Measurements from ENCODE around the gene FAM170B.

The FAM170B gene

DNA sequence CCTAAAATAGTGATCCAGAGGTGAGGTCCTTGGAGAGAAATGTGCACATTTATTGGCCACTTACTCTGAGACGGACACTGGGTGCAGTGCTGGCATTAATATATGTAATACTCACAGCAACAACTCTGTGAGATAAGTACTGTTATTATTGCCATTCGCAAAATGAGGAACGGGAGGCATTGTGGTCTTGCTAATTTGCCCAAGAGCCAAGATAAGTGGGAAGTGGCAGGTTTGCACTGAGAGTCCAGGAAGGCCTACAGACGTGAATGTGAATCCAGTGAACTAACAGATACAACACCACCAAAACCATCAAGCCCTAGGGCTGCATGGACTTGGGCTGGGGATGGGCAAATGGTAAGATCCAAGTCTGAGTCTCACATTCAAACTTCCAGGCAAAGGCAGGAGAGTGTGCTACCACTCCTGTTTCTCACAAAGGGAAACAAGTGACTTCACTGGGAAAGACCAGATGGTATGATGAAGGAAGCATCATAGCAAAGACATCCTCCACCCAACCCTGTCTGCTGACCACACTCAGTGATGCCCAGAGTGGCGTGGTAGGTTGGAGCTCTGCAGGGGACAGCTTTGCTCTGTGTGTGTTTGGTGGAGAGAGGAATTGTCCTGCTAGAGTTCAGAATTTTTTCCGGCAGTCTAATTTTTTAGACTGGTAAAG lies 35.1 kb upstream of the FAM170B start:
- no peak for DNase-seq

DNA sequence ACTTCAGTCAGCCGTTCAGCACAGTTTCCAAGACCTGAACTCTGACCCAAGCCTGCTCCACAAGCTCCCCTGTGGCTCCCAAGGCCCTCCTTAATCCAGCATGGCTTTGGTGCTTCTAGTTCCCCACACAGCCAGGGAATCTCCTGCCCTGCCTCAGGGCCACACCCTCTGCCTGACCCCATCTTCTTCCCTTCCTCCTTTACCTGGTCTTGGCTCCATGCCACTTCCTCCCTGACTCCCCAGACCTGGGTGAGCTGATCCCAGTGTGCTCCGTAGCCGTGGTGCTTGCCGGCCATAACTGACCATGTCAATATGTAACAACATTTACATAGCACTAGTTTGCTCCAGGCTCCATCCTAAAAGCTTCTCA lies 34.3 kb upstream of the FAM170B start:
- DNase-seq = no peak

DNA sequence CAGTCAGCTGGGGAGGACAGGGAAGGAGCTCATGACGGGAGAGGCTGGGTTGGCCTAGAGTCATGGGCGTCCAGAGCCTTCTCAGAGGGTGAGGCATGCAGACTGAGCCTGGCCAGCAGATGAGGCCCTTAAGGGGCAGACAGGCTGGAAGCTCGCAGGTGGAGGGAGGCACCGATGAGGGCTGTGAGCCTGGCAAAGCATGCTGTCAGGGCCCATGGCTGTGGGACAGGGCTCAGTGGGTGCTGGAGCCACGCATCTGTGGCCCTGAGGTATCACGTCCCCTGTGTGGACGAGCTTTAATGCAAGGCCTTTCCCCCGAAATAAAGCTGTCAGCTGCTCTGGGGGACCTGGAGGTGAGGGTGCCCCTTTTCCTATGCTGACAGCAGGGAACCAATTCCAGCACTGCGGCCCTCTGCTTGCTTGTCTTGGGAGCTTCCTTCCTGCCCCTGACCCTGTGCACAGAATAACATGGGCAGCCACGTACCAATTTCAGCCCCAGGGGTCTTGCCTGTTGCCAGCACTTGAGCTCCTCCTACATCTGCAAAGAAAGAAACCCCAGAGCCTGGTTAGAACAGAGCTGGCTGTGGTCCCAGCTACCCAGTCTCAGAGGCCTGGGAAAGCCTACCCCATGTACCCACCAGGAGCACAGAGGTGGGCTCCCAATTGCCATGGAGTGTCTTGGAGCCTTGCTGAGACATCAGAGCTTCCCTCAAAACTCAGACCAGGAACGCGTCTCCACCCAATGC lies 33.8 kb upstream of the FAM170B start:
- no peak for DNase-seq

DNA sequence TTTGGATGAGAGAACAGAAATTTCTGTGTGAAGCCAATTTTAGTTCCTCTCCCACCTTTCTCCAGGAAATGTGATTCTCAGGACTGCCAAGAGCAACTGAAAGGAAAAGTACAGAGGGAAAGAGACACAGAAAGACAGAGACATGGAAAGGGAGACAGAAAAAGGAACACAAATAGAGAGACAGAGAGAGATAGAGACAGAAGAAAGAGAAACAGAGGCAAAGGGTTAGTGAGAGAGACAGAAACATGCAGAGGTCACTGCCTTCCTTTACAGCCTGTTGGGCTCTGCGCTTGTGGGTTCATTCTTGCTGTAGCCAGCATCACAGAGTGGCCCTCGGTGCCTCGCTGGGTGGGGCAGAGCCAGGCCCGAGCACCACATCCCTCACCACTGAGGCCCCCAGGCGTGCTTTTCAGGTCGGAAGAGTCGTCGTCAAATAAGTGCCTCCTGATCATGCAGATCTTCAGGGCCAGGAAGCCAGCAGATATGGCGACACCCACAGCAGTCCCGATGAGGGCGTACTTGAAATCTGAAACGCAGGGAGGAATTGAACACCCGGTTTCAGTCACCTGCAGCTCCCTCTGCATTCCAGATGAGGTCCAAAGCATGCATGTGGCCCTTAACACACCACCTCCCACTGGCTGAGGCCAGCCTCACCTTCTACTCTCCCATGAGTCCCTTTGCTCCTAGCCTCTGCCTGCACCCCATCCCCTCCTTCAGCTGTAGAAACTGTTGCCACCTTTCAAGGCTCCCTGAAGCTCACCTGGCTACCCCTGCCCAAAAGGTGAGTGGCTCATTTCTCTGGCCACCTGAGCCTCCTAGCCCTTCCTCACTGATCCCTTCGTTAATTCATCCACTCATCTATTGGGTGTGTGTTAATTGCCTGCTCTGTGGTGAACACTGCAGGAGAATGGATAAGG lies 32.9 kb upstream of the FAM170B start:
- DNase-seq = no peak

DNA sequence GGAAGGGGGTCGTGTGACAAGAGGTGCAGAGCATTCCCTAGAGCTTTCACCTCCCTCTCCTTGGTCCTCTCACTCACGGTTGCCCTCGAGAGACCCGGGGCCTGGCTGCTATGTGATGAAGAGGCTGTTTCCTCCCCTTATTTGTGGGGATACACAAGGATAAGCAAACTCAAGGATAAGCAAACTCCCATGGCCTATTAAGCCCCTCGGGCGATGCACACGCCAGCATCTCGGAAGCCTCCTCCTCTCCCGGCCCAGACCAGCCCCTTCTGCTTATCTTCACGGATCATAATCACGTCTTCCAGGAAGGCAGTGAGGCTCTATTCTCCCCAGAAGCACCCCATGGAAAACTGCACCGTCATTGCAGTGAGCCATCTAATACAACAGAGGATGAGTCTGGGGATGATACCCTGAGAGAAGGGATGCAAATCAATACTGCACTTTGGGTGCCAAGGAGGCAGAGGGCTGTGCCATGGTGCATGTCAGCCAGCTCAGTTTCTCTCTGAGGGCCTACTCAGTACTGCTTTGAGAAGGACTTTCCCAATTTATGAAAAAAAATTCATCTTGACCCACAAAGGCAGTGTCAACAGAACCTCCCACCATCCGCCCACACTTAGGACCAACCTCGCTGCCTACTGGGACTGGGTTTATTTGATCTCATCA lies 32.1 kb upstream of the FAM170B start:
- DNase-seq = no peak

DNA sequence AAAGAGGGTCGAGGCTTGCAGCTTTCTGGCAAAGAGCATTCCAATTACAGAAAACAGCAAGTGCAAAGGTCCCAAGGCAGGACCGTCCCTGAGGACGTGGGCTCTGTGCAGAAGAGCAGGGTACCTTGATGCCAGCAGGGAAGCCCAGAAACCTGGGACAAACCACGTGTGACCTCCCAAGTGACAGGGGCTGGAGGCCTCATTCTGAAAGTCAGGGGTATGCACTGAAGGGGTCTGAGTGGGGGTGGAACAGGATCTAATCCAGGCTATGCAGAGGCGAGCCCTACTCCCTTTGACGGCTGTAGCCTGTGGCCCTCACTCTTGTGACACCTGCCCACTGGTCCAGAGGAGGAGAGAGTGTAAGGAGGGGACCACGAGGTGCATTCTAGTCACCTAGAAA lies 31.4 kb upstream of the FAM170B start:
- no peak for DNase-seq

DNA sequence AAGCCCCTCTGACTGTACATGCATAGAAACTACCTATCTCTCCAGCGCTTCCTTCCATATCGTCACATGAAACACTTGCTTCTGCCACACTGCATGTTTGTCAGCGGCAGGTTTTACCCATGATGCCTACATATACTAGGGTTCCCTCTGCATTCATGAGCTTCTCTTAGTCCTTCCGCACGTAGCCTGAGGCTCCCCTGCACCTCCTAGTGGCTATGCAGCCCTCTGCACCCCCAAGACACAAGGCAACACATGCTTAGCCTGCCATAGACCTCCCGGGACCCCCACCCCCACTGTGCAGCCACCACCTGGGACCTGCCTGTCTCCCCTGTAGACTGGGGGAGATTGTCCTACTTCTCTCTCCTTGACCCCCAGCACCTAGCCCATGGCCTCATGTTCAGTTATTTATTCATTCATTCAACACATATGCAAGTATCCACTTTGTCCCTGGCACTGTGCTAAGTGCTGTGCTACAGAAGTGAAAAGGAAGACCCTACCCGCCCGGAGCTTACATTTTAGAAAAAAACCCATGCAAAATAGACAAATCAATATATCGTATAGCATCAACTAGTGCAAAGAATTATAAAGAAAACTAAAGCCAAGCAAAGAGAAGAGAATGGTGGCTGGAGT lies 30.9 kb upstream of the FAM170B start:
- no peak for DNase-seq

DNA sequence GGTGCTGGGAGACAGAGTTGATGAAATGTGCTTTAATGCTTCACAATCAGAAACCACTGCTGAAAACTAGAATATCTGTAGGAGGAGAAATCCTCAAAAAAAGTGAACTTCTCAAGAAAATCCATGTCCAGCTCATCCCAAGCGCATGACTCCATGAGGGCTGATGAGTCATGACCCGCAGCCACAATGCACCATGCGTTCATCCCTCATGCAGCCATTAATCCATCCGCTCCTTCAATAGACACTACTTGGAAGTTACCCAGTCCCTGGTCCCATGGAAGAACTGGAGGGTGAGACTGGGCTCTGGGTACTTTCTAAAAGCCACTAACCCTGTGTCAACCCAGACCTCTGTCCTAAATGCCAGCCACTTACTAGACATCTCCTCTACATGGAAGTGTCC lies 29.9 kb upstream of the FAM170B start:
- DNase-seq = no peak

DNA sequence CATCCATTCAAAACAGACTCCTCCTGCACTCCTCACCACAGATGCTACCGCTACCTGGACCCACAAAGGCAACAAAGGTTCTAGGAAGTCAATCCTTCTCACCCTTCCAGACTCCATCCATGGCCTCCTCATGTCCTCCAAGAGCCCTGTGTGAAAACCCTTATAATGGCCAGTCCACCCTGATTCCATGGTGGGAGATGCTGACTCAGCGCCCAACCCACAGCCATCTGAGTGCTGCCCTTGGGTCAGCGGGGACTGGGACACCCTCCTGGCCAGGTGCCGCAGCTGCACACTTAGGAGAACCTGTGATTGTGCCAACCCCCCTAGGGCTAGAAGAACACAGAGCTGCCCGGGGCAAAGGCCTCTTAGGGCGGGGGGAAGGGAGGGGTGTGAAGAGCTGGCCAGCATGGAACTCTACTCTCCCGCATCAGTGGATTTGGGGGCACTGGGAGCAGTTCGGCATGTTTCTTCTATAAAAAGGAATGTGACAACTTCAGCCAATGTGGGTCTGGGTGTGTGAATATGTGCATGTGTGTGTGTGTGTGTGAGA lies 29.0 kb upstream of the FAM170B start:
- DNase-seq = no peak

DNA sequence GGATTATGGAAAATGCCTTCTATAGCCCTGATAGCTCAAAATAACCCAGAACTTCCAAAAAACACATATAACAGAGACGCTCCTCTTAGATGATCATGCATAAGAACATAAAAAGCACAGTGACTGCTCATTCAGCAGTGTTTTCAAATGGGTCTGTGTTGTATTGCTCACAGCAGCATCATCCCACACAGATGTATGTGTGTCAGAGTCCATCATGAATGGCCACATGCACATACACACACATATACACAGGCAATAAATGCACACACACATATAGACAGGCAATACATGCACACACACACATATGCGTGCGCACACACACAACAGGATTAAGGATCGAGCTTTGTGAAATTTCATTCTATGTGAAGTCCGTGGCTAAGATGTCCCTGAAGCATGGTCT lies 28.2 kb upstream of the FAM170B start:
- no peak for DNase-seq

DNA sequence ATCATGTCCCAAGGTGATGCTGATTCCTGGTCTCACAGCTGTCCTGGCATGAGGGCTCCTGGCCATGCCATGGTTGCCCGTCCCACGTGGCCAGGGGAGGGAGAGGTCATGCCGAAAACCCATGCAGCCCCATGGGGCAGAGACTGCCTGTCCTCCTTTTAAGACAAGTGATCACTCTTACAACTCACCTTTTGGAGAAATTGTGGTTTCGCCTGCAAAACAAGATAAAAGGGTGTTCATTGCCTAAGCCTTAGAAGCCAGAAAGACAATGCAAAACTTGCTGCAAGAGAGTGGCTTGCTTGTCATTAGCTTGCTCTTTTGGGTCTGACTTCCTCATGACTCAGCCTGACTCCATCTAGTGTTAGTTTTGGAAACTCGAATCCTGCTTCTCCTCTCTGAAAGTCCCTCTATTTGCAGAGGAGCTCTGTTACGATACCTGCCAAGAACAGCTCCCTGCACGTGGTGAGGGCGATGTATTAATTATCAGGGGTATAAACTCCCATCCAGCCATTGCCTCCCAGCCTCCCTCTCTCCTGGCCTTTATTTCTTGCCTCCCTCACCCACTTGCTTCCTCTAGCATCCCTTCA lies 27.7 kb upstream of the FAM170B start:
- no peak for DNase-seq

DNA sequence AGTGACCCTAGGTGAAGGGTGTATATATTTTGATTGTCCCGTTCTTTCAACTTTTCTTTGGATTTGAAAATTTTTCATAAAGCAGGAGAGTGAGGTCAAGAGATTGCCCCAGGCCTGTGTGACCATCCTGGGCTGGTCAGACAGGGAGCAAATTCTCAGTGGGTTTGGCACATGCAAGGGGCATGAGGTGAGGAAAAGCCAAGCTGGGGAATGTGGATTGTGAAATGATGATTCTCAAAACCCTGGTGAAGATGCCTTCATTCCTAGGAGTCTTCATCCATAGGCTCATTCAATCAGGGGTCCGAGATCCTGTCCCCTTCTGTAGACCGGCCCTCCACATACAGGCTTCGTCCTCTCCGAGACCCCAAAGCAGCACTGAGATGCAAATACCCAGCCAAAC lies 27.0 kb upstream of the FAM170B start:
- DNase-seq = no peak

DNA sequence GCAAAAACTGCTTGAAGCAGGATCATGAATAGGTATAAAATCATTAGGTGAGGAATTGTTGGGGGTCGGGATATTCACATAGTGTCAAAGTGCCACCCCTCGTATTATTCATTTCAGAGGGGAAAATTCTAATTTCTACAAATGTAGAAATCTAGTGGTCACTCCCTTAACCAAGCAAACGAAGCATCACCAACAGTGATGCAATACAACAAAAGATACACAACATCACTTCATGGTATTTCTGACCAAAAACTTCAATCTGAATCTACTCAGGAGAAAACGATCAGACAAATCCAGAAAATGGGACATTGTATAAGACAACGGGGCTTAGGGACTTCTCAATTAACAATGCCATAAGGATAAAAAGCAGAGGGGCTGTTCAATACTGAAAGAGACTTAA lies 26.3 kb upstream of the FAM170B start:
- DNase-seq = no peak

GRCh38 chr10:49158915-49159314 lies 25.1 kb upstream of the FAM170B start:
- DNase-seq = no peak

- no peak for DNase-seq
These were observed 24.6 kb upstream of the FAM170B start for GRCh38 chr10:49158404-49158803.

- no peak for DNase-seq
These were observed 23.4 kb upstream of the FAM170B start for GRCh38 chr10:49157229-49157628.

GRCh38 chr10:49154641-49155040 lies 20.8 kb upstream of the FAM170B start:
- DNase-seq = no peak

GRCh38 chr10:49153971-49154370 lies 20.1 kb upstream of the FAM170B start:
- DNase-seq = no peak

DNA sequence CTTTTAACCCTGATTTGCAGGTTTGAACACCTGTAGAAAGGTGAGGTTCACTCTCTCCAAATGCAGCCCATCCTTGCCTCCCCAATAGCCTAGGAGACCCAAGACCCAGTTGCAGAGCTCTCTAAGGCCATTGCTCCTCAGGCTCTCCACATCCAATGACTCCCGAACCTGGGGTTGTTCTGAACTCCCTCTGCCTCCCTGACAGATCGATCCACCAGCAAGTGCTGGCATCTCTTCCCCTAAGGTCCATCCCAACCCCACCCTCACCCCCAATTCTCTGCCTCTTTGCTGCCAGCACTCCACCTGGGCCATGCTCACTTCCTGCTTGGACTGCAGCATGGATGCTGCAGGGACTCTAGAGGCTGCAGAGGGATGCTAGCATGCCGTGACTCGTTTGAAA lies 19.3 kb upstream of the FAM170B start:
- no peak for DNase-seq

DNA sequence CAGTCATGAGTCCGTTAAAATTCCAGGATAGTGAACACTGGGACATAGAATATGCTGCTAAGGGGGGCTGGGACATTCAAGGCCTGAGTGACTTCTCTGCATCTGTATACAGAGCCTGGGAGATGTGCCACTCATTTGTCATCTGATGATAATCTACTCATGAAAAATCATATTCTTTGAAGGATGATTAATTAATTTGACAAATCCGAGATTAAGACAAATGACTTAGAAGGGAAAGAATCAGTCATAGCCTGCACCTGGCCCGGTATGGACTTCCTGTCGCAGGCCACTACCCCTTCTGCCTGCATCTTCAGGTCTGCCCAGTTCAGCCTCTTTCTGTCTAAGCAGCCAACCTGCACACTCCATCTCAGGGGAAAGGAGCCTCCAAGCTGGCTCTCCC lies 18.8 kb upstream of the FAM170B start:
- no peak for DNase-seq

- DNase-seq = no peak
These were observed 18.2 kb upstream of the FAM170B start for GRCh38 chr10:49152037-49152436.

DNA sequence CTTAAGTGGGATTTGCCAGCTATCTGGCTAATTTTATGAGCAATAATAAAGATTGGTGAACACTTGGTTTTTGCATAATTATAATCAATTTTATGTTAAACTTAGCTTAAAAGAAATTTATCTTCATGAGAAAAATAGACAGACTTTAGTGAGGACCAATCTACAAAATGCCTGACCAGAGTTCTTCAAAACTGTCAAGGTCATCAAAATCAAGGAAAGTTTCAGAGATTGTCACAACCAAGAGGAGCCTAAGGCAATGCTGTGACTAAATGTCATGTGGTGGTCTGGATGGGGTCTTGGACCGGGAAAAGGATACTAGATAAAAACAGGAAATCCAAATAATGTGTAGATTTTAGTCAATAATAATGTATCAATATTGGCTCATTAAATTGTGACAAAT lies 17.7 kb upstream of the FAM170B start:
- no peak for DNase-seq
